NB4 (cell line): ENCODE data around the gene OLFM2.

Experiments
- MAX ChIP-seq: IDR thresholded peaks from 2 replicates; pipeline ENCODE4 v1.6.1; 2011; ENCODE audit warnings: low read depth, low read length
- MYC ChIP-seq: IDR thresholded peaks from 2 replicates; pipeline ENCODE4 v1.6.1; 2011; ENCODE audit warnings: low read depth, low read length
- POLR2A ChIP-seq: IDR thresholded peaks from 2 replicates; pipeline ENCODE4 v1.6.1; 2011; ENCODE audit warnings: mild to moderate bottlenecking; ENCODE audit not compliant: insufficient read length; ENCODE audit errors: extremely low read depth
- TF ChIP-seq, protein P1 (sequence below): IDR thresholded peaks from one replicate; pipeline ENCODE4 v1.5.1; 2012; ENCODE audit warnings: low read depth, low read length

DNA sequence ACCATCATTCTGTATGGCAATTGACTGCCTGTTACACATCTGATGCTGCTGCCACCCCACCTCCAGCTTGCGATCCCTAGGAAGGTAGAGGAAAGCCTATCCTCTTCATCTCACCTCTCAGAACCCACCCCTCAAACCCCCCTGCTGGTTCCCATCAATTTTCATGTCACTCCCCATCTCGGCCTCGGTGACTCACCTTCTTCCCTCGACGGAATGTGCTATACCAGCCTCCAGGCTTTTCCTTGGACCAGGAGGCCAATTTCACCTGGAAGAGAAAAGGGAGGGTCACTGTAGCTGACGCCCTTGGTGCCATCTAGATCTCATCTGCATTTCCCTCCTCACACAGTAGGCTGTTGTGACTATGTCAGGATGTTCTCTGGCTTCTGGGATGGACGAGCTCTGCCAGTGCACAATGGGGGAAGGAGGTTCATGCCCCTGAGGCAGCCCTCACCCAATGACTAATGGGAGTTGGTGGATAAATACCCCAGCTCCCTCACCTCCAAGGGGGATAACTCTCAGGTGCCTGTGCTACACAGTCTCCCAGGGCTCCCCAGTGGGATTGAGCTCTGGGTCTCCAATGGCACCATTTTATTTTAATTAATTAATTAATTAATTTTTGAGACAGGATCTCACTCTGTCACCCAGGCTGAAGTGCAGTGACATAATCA, 26.4 kb upstream of the OLFM2 start:
- TF ChIP-seq POLR2A, result no peak
- TF ChIP-seq, protein P1, sequence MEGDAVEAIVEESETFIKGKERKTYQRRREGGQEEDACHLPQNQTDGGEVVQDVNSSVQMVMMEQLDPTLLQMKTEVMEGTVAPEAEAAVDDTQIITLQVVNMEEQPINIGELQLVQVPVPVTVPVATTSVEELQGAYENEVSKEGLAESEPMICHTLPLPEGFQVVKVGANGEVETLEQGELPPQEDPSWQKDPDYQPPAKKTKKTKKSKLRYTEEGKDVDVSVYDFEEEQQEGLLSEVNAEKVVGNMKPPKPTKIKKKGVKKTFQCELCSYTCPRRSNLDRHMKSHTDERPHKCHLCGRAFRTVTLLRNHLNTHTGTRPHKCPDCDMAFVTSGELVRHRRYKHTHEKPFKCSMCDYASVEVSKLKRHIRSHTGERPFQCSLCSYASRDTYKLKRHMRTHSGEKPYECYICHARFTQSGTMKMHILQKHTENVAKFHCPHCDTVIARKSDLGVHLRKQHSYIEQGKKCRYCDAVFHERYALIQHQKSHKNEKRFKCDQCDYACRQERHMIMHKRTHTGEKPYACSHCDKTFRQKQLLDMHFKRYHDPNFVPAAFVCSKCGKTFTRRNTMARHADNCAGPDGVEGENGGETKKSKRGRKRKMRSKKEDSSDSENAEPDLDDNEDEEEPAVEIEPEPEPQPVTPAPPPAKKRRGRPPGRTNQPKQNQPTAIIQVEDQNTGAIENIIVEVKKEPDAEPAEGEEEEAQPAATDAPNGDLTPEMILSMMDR, result no peak
- TF ChIP-seq MAX, result no peak
- no peak for TF ChIP-seq MYC
